GM12865 (cell line): ENCODE data around the gene KY.

Experiments
- DNase-seq: peaks from one replicate; pipeline ENCODE4 v3.0.0; 2010; ENCODE audit warnings: low read depth
- H3K4me3 ChIP-seq: 2 replicates; pipeline ENCODE4 v1.5.1; 2011; ENCODE audit warnings: mild to moderate bottlenecking, low read depth, low read length, control low read depth
- TF ChIP-seq, protein P1 (sequence below): IDR thresholded peaks from 2 replicates; pipeline ENCODE4 v1.5.1; 2011; ENCODE audit warnings: low read length, control low read depth, low read depth, inconsistent platforms; ENCODE audit not compliant: insufficient read depth; ENCODE audit errors: missing control alignments

KY gene

GRCh38 chr3:134621854-134622253, 29.0 kb downstream of the KY start:
- TF ChIP-seq, protein P1, sequence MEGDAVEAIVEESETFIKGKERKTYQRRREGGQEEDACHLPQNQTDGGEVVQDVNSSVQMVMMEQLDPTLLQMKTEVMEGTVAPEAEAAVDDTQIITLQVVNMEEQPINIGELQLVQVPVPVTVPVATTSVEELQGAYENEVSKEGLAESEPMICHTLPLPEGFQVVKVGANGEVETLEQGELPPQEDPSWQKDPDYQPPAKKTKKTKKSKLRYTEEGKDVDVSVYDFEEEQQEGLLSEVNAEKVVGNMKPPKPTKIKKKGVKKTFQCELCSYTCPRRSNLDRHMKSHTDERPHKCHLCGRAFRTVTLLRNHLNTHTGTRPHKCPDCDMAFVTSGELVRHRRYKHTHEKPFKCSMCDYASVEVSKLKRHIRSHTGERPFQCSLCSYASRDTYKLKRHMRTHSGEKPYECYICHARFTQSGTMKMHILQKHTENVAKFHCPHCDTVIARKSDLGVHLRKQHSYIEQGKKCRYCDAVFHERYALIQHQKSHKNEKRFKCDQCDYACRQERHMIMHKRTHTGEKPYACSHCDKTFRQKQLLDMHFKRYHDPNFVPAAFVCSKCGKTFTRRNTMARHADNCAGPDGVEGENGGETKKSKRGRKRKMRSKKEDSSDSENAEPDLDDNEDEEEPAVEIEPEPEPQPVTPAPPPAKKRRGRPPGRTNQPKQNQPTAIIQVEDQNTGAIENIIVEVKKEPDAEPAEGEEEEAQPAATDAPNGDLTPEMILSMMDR = no peak
- H3K4me3 ChIP-seq = no peak overlapping the region
- DNase-seq = no peak

DNA sequence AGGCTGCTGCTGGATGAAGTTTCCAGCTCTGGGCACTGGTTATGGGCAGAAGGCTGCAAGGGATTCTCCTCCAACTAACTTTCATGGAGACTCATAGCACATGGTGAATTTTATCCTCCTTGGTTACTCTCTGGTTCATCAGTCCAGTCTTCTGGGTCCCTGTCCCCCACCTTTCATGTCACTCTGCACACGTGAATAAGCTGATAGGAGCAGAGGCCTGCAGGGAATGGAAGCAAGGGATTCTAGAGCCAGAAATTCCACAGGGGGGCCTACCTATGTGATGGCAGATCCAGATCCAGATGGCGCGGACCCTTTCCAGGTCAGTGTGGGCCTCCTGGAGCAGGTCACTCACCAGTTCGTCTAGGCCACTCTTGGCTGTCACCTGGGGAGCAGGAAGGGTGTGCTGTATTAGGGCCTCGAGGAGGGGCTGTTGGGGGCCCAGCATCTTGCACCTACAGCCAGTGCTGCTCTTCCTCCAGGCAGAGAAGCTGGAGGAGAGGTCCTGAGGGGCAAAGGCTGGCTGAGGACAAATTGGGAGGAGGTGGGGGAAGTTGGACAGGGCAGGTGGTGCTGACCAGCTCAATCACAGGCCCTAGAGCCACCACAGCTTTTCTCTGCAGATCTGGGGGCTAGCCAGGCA, 30.2 kb downstream of the KY start:
- TF ChIP-seq, protein P1 = no peak
- DNase-seq = no peak
- no peak overlapping the region for H3K4me3 ChIP-seq

- DNase-seq = no peak
- TF ChIP-seq, protein P1 = no peak
- H3K4me3 ChIP-seq = no peak overlapping the region
Measured at GRCh38 chr3:134619884-134620445, 30.9 kb downstream of the KY start.

DNA sequence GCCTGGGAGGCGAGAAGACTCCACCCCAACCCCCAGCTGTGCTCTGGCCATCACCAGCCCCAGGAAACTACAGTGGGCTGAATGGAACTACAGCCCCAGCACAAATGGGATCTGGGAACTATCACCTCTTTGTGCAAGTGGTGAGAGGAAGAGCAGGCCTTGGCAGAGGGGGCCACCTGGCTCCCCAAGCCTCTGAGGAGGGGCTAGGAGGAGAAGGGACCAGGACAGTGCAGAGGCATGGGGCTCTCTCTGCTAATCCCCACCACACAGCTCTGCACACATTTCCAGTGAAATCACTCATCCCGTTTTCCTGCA, 31.6 kb downstream of the KY start:
- H3K4me3 ChIP-seq = no peak overlapping the region
- DNase-seq = no peak
- TF ChIP-seq, protein P1 = no peak

DNA sequence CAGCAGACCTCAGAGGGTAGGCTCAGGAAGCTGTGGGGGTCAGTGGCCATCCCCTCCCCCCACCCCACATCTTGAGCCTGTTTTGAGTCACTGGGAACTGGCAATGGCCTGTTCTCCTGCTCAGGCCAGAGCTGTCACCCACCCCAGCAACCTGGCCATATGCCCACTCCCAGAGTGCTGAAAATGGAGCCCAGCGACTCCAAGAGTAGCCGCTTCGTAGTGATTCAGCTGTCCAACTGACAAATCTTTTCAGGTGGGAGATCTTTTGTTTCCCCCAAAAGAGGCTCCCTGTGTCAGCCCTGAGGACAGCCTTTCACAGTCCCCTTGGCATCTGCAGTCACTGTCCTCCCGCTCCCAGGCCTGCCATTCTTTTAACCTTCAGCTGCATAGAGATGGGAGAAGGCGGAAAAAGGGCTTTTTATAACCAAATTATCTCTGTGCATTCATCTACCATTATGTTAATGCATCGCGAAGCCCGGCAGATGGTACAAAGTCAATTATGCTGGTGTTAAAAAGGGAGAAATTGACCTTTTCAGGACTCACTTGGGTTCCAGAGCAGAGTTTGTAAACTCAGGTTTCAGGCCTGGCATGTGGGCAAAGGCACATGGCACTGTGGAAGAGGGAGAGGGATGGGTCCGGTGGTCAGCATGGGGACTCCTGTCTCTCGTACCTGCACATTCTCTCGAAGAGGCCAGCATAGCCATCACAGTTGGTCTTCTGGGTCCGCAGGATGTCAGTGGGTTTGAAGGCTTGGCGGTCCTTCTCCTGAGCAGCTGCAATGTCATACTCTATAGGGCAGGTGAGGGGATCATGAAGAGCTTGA, 32.1 kb downstream of the KY start:
- TF ChIP-seq, protein P1 = no peak
- no peak overlapping the region for H3K4me3 ChIP-seq
- DNase-seq = no peak

DNA sequence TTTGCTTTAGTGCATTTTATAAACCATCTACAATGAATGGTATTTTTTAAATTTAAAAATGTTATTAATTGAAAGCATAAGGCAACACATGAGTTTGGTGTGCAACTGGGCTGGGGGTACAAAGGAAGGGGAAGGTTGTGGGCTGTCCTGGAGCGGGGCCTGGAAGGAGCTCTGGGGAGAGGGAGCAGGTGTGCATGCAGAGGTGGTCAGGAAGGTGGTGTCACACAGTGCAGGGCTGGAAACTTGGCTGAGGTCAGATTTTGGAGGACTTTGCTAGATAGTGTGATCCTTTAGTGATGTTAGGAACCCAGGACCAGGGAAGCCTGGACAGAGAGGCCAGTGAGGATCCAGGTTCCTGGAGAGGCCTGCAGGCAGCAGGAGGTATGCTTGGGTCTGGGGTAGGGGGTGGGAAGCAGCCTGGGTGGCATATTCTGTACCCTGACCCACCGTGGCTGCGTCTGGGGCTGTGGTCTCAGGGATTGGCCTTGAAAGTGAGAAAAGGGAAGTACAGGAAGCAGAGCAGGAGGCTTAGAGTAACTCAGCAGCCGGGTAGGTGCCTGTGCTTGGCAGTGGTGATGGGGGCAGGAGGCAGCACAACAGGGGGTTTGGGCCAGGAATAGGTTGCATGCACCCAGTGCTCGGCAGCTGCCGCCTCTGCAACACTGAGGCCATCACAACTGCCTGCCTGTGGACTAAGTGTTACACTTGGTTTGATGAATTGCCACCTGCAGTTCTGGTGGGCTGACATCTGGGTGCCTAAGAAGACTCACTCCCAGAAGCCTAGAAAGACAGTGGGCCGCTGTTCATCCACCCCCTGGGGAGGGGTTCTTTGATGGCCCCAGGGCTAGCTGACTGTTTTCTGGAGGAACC, 33.0 kb downstream of the KY start:
- H3K4me3 ChIP-seq = no peak overlapping the region
- TF ChIP-seq, protein P1 = no peak
- DNase-seq = no peak
